OCI-LY3 (cell line): Measurements from ENCODE around the gene FAM83E.

Source experiments
- H2AFZ ChIP-seq: fragments of 200-600, 300-600 bp; shearing (Covaris generic); 2 replicates; pipeline ENCODE4 v1.6.0; 2014; ENCODE audit warnings: antibody characterized with exemption, low read depth, low read length
- H3K27ac ChIP-seq: fragments of 200-600, 300-600 bp; sonication (generic); 2 replicates; pipeline ENCODE4 v1.5.1; 2014; ENCODE audit warnings: mild to moderate bottlenecking, low read length, moderate library complexity, mixed read lengths
- H3K27me3 ChIP-seq: fragments of 200-600, 300-600 bp; sonication (generic); 2 replicates; pipeline ENCODE4 v1.6.1; 2014; ENCODE audit warnings: low read depth, low read length, mixed read lengths
- H3K36me3 ChIP-seq: fragments of 200-600, 300-600 bp; sonication (generic); replicated peaks from 2 replicates; pipeline ENCODE3; 2014; ENCODE audit warnings: low read depth, low read length, mixed read lengths
- H3K4me1 ChIP-seq: fragments of 300-600, 200-600 bp; sonication (generic); 2 replicates; pipeline ENCODE4 v1.6.1; 2014; ENCODE audit warnings: low read length, mixed read lengths
- H3K4me2 ChIP-seq: fragments of 200-600, 300-600 bp; sonication (generic); 2 replicates; pipeline ENCODE4 v1.6.1; 2014; ENCODE audit warnings: low read length, mixed read lengths
- H3K4me3 ChIP-seq: fragments of 300-600, 200-600 bp; sonication (generic); 2 replicates; pipeline ENCODE4 v1.5.1; 2014; ENCODE audit warnings: antibody characterized with exemption, mild to moderate bottlenecking, low read length, moderate library complexity
- H3K79me2 ChIP-seq: fragments of 300-600, 200-600 bp; shearing (Covaris generic); 2 replicates; pipeline ENCODE4 v1.6.1; 2014; ENCODE audit warnings: mild to moderate bottlenecking, low read length, mixed read lengths
- H3K9ac ChIP-seq: fragments of 300-600, 200-600 bp; shearing (Covaris generic); 2 replicates; pipeline ENCODE4 v1.6.0; 2014; ENCODE audit warnings: mild to moderate bottlenecking, low read length, moderate library complexity
- H3K9me3 ChIP-seq: fragments of 200-600, 300-600 bp; shearing (Covaris generic); 2 replicates; pipeline ENCODE4 v1.6.1; 2014; ENCODE audit warnings: low read length, mixed read lengths; ENCODE audit not compliant: insufficient read depth
- H4K20me1 ChIP-seq: fragments of 200-600, 300-600 bp; sonication (generic); 2 replicates; pipeline ENCODE4 v1.6.1; 2016; ENCODE audit warnings: low read length, mixed read lengths; ENCODE audit not compliant: insufficient read depth
- EZH2phosphoT487 ChIP-seq: fragments of 200-600 bp; shearing (Covaris generic); IDR thresholded peaks from 2 replicates; pipeline ENCODE4 v1.6.1; 2018; ENCODE audit warnings: antibody characterized with exemption, mixed run types, low read depth
- TF ChIP-seq, protein P1 (sequence below): fragments of 200-600, 300-600 bp; sonication (generic); IDR thresholded peaks from 2 replicates; pipeline ENCODE4 v1.5.1; 2014; ENCODE audit warnings: antibody characterized with exemption, low read length, low read depth

FAM83E gene

DNA sequence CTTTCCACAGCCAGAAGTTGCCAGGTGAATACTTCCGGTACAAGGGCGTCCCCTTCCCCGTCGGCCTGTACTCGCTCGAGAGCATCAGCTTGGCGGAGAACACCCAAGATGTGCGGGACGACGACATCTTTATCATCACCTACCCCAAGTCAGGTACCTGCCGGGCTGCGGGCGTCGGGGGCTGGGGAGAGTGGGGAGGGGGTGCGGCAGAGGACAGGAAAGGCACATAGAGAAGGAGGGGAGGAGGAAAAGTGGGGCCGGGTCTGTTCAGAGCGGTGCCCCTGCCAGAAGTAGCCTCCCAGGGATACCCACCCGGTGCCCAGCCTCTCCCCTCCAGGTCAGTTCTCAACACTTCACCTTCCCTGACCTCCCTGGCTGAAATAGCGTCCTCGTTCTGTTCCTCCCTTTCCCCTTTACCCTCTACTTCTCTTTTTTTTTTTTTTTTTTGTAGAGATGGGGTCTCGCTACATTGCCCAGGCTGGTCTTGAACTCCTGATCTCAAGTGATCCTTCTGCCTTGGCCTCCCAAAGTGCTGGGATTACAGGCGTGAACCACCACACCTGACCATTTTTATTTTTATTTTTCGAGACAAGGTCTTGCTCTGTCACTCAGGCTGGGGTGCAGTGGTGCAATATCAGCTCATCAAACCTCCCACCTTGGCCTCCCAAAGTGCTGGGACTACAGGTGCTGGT is 38.8 kb downstream of the FAM83E start:
- peaks cover 5% of the 10 kb centered on the region for H3K4me1 ChIP-seq
- TF ChIP-seq, protein P1, sequence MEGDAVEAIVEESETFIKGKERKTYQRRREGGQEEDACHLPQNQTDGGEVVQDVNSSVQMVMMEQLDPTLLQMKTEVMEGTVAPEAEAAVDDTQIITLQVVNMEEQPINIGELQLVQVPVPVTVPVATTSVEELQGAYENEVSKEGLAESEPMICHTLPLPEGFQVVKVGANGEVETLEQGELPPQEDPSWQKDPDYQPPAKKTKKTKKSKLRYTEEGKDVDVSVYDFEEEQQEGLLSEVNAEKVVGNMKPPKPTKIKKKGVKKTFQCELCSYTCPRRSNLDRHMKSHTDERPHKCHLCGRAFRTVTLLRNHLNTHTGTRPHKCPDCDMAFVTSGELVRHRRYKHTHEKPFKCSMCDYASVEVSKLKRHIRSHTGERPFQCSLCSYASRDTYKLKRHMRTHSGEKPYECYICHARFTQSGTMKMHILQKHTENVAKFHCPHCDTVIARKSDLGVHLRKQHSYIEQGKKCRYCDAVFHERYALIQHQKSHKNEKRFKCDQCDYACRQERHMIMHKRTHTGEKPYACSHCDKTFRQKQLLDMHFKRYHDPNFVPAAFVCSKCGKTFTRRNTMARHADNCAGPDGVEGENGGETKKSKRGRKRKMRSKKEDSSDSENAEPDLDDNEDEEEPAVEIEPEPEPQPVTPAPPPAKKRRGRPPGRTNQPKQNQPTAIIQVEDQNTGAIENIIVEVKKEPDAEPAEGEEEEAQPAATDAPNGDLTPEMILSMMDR = no peak
- TF ChIP-seq EZH2phosphoT487 = no peak
- H3K27me3 ChIP-seq = no peaks in the 10 kb centered on the region
- H3K9ac ChIP-seq = no peak overlapping the region
- no peaks in the 10 kb centered on the region for H4K20me1 ChIP-seq
- H3K4me2 ChIP-seq = no peak overlapping the region
- no peaks in the 10 kb centered on the region for H3K36me3 ChIP-seq
- no peaks in the 10 kb centered on the region for H3K79me2 ChIP-seq
- no peak overlapping the region for H3K4me3 ChIP-seq
- H2AFZ ChIP-seq = no peak overlapping the region
- H3K9me3 ChIP-seq = no peaks in the 10 kb centered on the region
- no peak overlapping the region for H3K27ac ChIP-seq

DNA sequence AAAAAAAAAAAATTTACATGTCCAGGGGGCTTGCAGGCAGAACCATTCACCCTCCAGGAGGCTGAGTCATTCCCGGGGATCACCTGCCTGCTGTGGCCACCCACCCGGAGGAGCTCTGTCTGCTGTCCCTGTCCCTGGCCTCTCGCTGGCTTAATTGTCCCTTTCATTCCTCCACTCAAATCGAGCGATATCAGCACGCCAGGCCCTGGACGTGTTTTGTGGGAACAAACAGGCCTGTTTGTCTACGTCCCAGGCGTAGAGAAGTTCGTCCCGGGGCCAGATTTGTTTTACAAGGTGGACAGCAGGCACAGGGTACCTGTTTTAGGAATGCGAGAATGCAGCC is 41.7 kb downstream of the FAM83E start:
- TF ChIP-seq EZH2phosphoT487 = no peak
- TF ChIP-seq, protein P1 = no peak
- Histone ChIP-seq H3K27ac (no peak overlapping the region), H3K4me2 (no peak overlapping the region), H2AFZ (no peak overlapping the region), H3K27me3 (no peaks in the 10 kb centered on the region), H3K4me1 (peaks cover 5% of the 10 kb centered on the region), H3K79me2 (no peaks in the 10 kb centered on the region), H4K20me1 (no peaks in the 10 kb centered on the region), H3K9me3 (no peaks in the 10 kb centered on the region), H3K9ac (no peak overlapping the region), H3K4me3 (no peak overlapping the region), H3K36me3 (no peaks in the 10 kb centered on the region)

DNA sequence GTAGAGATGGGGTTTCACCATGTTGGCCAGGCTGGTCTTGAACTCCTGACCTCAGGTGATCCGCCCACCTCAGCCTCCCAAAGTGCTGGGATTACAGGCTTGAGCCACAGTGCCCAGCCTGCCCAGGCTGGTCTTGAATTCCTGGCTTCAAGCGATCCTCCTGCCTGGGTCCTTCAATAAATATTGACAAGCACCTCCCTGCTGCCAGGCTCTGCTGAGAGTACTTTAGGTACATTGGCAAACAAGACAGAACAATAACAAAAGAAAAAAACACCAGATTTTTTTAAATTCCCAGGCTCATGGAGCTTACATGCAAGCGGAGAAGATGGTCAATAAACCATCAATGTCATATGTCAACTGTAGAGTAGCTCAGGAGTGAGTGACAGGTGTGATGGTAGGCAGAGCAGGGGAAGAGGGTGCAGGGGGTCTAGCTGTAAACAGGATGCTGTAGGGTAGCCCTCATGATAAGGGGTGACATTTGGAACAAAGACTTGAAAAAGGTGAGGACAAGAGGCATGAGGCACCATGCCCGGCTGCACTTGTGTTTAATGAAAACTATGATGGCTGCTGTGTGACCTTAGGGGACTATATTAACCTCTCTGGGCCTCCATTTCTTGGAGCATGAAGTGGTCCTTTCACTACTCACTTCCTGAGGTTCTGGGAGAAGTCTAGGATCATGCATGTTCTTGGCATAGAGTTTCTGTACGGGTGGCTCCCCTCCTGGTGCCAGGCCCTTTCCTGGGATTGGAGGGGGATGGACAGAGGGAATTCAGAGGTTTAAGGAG is 43.3 kb downstream of the FAM83E start:
- Histone ChIP-seq H2AFZ (no peak overlapping the region), H3K27ac (no peak overlapping the region), H3K9ac (no peak overlapping the region), H3K36me3 (no peaks in the 10 kb centered on the region), H3K9me3 (no peaks in the 10 kb centered on the region), H3K4me2 (no peak overlapping the region), H4K20me1 (no peaks in the 10 kb centered on the region), H3K27me3 (peaks cover 7% of the 10 kb centered on the region), H3K4me1 (peaks cover 5% of the 10 kb centered on the region), H3K4me3 (no peak overlapping the region), H3K79me2 (no peaks in the 10 kb centered on the region)
- TF ChIP-seq, protein P1 = no peak
- TF ChIP-seq EZH2phosphoT487 = no peak

- no peaks in the 10 kb centered on the region for H3K79me2 ChIP-seq
- no peak overlapping the region for H2AFZ ChIP-seq
- H3K9ac ChIP-seq = no peak overlapping the region
- no peak overlapping the region for H3K4me2 ChIP-seq
- no peaks in the 10 kb centered on the region for H4K20me1 ChIP-seq
- peaks cover 7% of the 10 kb centered on the region for H3K27me3 ChIP-seq
- no peak overlapping the region for H3K4me3 ChIP-seq
- peaks cover 5% of the 10 kb centered on the region for H3K4me1 ChIP-seq
- no peaks in the 10 kb centered on the region for H3K36me3 ChIP-seq
- TF ChIP-seq, protein P1 = no peak
- no peak for TF ChIP-seq EZH2phosphoT487
- H3K27ac ChIP-seq = no peak overlapping the region
- no peaks in the 10 kb centered on the region for H3K9me3 ChIP-seq
These were observed 45.1 kb downstream of the FAM83E start for GRCh38 chr19:48569814-48570213.
